Transverse colon (tissue), 4 donors: ENCODE results near the gene KRTAP6-1. TPM values are rescaled to one million over a fixed set of nuclear protein-coding genes. Genes with fewer than 3 reads are reported as not detected.

Experiments
- DNase-seq: peaks from one replicate; pipeline ENCODE4 v3.0.0-alpha.2; 2019
- H3K27ac ChIP-seq, 4 donors: fragments of 200-600 bp; sonication (generic); 2 replicates each; pipeline ENCODE4 v1.5.1; 2016 to 2018; ENCODE audit warnings: inconsistent platforms in 4 of 4
- H3K27me3 ChIP-seq: fragments of 200-600 bp; sonication (generic); 2 replicates; pipeline ENCODE4 v1.5.1; 2017; ENCODE audit warnings: inconsistent platforms
- H3K36me3 ChIP-seq, 4 donors: fragments of 200-600 bp; sonication (generic); 2 replicates each; pipeline ENCODE4 v1.5.1; 2017 to 2019; ENCODE audit warnings: inconsistent platforms in 4 of 4
- H3K4me1 ChIP-seq, 4 donors: fragments of 200-600 bp; sonication (generic); 2 replicates each; pipeline ENCODE4 v1.5.1; 2017 to 2020; ENCODE audit warnings: inconsistent platforms in 4 of 4
- H3K4me3 ChIP-seq, 4 donors: fragments of 200-600 bp; sonication (generic); 1 replicate in 1 of 4; 2 replicates in 3 of 4; pipeline versions ENCODE4 v1.5.1 to v1.6.1; 2017 to 2019; ENCODE audit warnings: inconsistent platforms in 4 of 4
- H3K9me3 ChIP-seq, 2 donors: fragments of 200-600 bp; sonication (generic); 2 replicates each; pipeline ENCODE4 v1.5.1; 2017 to 2019; ENCODE audit warnings: inconsistent platforms in 2 of 2
- EP300 ChIP-seq: sonication (generic); formaldehyde crosslinking; IDR thresholded peaks from one replicate; pipeline ENCODE4 v1.6.1; 2017; ENCODE audit warnings: antibody characterized with exemption, low read depth
- POLR2A ChIP-seq: fragments of 450-650 bp; IDR thresholded peaks from one replicate; pipeline ENCODE4 v1.6.1; 2016; ENCODE audit warnings: antibody characterized with exemption, mild to moderate bottlenecking, moderate library complexity
- POLR2AphosphoS5 ChIP-seq, 3 donors: sonication (generic); formaldehyde crosslinking; IDR thresholded peaks; one replicate each; pipeline ENCODE4 v1.6.1; 2016; ENCODE audit warnings: antibody characterized with exemption in 3 of 3
- WGBS, 2 donors: methylation state at CpG; one replicate each; pipeline ENCODE4 v1.1.5; 2018; ENCODE audit warnings: low coverage in 1 of 2; 5-methylcytosine and 5-hydroxymethylcytosine counted together
- in situ Hi-C, 4 donors: fragments of 200-750 bp; cut with MboI; loops; one replicate each; pipeline versions ENCODE4 v1.15.0 to v1.15.1; 2017; ENCODE audit warnings: low sequenced_read_pairs in 3 of 4, low pct_ligation_motif_present in 1 of 4, low pct_unique_long_range_greater_than_20kb in 1 of 4
- intact Hi-C: fragments of 100-400 bp; cut with DNase I; formaldehyde crosslinking; loops from one replicate; pipeline ENCODE4 v1.15.1; 2023; ENCODE audit warnings: low total_unique reads
- small RNA-seq, 4 donors: library from RNA; depleted of rRNA; stranded (forward); fragments of <200 nt; gene quantifications; one replicate each; pipeline ENCODE3, GENCODE V24; 2016
- total RNA-seq, 4 donors: library from RNA; depleted of rRNA; stranded (reverse); fragments of >200 nt; gene quantifications; one replicate each; pipeline ENCODE4 v1.1.0, GENCODE V29; 2016
- TF ChIP-seq, protein P1 (sequence below), 5 experiments: fragments of 200-600 bp in 3 of 5; fragments of 450-650 bp in 2 of 5; sonication (generic) in 3 of 5; IDR thresholded peaks; 1 replicate in 2 of 5; 2 replicates in 3 of 5; pipeline ENCODE4 v1.5.1; 2016 to 2017; ENCODE audit warnings: antibody characterized with exemption in 5 of 5, inconsistent platforms in 3 of 5, mild to moderate bottlenecking in 2 of 5, moderate library complexity in 1 of 5

The KRTAP6-1 gene
- total RNA-seq, 4 donors from 2014 or later: not detected

DNA sequence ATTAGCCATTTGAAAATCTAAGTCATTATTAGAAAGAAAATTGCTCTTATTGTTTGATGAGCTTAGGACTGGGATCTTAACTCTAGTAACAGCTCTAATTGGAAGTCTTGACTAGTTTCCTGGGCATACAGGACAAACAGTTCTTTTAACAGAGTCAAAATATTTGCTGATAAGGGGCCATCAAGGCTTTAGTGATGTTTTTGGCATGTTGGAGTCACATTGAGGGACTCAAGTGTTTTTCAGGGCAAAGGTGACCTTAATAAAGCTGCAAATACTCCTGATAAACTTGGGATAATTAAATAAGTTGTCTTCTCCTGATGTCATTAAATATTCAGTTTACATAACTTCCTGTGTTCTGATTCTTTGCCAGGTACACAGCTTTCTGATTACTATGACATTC lies 46.1 kb downstream of the KRTAP6-1 start:
- DNase-seq: no peak
- no peak overlapping the region for H3K27ac ChIP-seq
- H3K36me3 ChIP-seq: no peaks in the 10 kb centered on the region
- no peaks in the 10 kb centered on the region for H3K27me3 ChIP-seq
- TF ChIP-seq POLR2AphosphoS5 (IDR thresholded peaks at IDR 0.05): no peak
- TF ChIP-seq EP300: no peak
- TF ChIP-seq, protein P1, sequence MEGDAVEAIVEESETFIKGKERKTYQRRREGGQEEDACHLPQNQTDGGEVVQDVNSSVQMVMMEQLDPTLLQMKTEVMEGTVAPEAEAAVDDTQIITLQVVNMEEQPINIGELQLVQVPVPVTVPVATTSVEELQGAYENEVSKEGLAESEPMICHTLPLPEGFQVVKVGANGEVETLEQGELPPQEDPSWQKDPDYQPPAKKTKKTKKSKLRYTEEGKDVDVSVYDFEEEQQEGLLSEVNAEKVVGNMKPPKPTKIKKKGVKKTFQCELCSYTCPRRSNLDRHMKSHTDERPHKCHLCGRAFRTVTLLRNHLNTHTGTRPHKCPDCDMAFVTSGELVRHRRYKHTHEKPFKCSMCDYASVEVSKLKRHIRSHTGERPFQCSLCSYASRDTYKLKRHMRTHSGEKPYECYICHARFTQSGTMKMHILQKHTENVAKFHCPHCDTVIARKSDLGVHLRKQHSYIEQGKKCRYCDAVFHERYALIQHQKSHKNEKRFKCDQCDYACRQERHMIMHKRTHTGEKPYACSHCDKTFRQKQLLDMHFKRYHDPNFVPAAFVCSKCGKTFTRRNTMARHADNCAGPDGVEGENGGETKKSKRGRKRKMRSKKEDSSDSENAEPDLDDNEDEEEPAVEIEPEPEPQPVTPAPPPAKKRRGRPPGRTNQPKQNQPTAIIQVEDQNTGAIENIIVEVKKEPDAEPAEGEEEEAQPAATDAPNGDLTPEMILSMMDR (IDR thresholded peaks at IDR 0.05): no peak
- TF ChIP-seq POLR2A: no peak
- H3K9me3 ChIP-seq: no peaks in the 10 kb centered on the region
- in situ Hi-C loops (no loop called here), intact Hi-C loops (no loop called here)
- H3K4me1 ChIP-seq: no peaks in the 10 kb centered on the region
- no peak overlapping the region for H3K4me3 ChIP-seq

GRCh38 chr21:30563630-30564029 lies 50.1 kb downstream of the KRTAP6-1 start:
- no peak overlapping the region for H3K27ac ChIP-seq
- DNase-seq: no peak
- H3K36me3 ChIP-seq: no peaks in the 10 kb centered on the region
- H3K27me3 ChIP-seq: no peaks in the 10 kb centered on the region
- H3K4me1 ChIP-seq: no peaks in the 10 kb centered on the region
- in situ Hi-C loops: no loop called here
- intact Hi-C loops: no loop called here
- H3K9me3 ChIP-seq: no peaks in the 10 kb centered on the region
- H3K4me3 ChIP-seq: no peak overlapping the region
- 76 to 100% methylated on average over 1 to 2 of the region's 2 CpGs for WGBS, 2 donors
- TF ChIP-seq POLR2AphosphoS5 (IDR thresholded peaks at IDR 0.05): no peak
- TF ChIP-seq POLR2A: no peak
- TF ChIP-seq, protein P1 (IDR thresholded peaks at IDR 0.05): no peak
- TF ChIP-seq EP300: no peak

Small RNA genes within 50 kb of the gene (small RNA-seq; reads per million reads assigned to genes)
- gene KRTAP20-1 (0 reads per million in 4 donors), gene KRTAP20-3 (0 reads per million in 4 donors), gene KRTAP20-4 (0 reads per million in 4 donors), gene KRTAP22-1 (0 reads per million in 4 donors), gene KRTAP22-2 (0 reads per million in 4 donors)

Other genes with a start within 250 kb of the KRTAP6-1 start
- gene KRTAP13-2, start 241.7 kb downstream of the KRTAP6-1 start, total RNA-seq: 1 to 10 TPM in 2 of 4 donors, not detected in 2; 1.7 to 2.7 TPM
- not detected for gene KRTAP13-1, start 217.9 kb downstream of the KRTAP6-1 start, total RNA-seq
- gene KRTAP13-3, start 188.0 kb downstream of the KRTAP6-1 start, total RNA-seq: not detected
- gene KRTAP13-4, start 183.7 kb downstream of the KRTAP6-1 start, total RNA-seq: not detected
- gene KRTAP15-1, start 173.7 kb downstream of the KRTAP6-1 start, total RNA-seq: not detected
- gene KRTAP19-1, start 133.6 kb downstream of the KRTAP6-1 start, total RNA-seq: not detected
- not detected for gene KRTAP19-2, start 126.5 kb downstream of the KRTAP6-1 start, total RNA-seq
- gene KRTAP19-3, start 121.9 kb downstream of the KRTAP6-1 start, total RNA-seq: not detected
- gene KRTAP19-4, start 116.8 kb downstream of the KRTAP6-1 start, total RNA-seq: not detected
- gene KRTAP19-5, start 111.8 kb downstream of the KRTAP6-1 start, total RNA-seq: not detected
- gene KRTAP19-6, start 72.1 kb downstream of the KRTAP6-1 start, total RNA-seq: not detected
- gene KRTAP19-7, start 52.6 kb downstream of the KRTAP6-1 start, total RNA-seq: not detected
- not detected for gene KRTAP22-2, start 23.5 kb downstream of the KRTAP6-1 start, total RNA-seq
- gene KRTAP6-3, start 21.5 kb downstream of the KRTAP6-1 start, total RNA-seq: not detected
- gene KRTAP6-2, start 15.0 kb downstream of the KRTAP6-1 start, total RNA-seq: not detected
- not detected for gene KRTAP22-1, start 12.8 kb downstream of the KRTAP6-1 start, total RNA-seq
- not detected for gene KRTAP20-1, start 2.5 kb upstream of the KRTAP6-1 start, total RNA-seq
- not detected for gene KRTAP20-4, start 6.7 kb upstream of the KRTAP6-1 start, total RNA-seq
- gene KRTAP20-2, start 21.3 kb upstream of the KRTAP6-1 start, total RNA-seq: not detected
- not detected for gene KRTAP20-3, start 28.9 kb upstream of the KRTAP6-1 start, total RNA-seq
- gene KRTAP21-3, start 104.8 kb upstream of the KRTAP6-1 start, total RNA-seq: not detected
- not detected for gene KRTAP21-2, start 133.3 kb upstream of the KRTAP6-1 start, total RNA-seq
- not detected for gene KRTAP21-1, start 141.5 kb upstream of the KRTAP6-1 start, total RNA-seq
- not detected for gene KRTAP8-1, start 199.3 kb upstream of the KRTAP6-1 start, total RNA-seq
- gene KRTAP7-1, start 215.8 kb upstream of the KRTAP6-1 start, total RNA-seq: not detected